COR-L47 (cell line): ENCODE data around the gene TNFRSF4.

Source experiments
- DNase-seq: peaks from one replicate; lab custom pipeline; 2025; lab: John Stamatoyannopoulos, UW

The TNFRSF4 gene

GRCh38 chr1:1217621-1218523 lies 3.9 kb upstream of the TNFRSF4 start:
- no peak for DNase-seq

- no peak for DNase-seq
These were observed 3.0 kb upstream of the TNFRSF4 start for GRCh38 chr1:1216770-1217620.

GRCh38 chr1:1215881-1216605 lies 2.1 kb upstream of the TNFRSF4 start:
- DNase-seq = no peak

GRCh38 chr1:1215080-1215676 lies 1.2 kb upstream of the TNFRSF4 start:
- DNase-seq = no peak

GRCh38 chr1:1212780-1213344 lies 1.1 kb downstream of the TNFRSF4 start:
- no peak for DNase-seq

GRCh38 chr1:1211541-1212441 lies 2.2 kb downstream of the TNFRSF4 start:
- no peak for DNase-seq

- DNase-seq = no peak
These were observed 3.0 kb downstream of the TNFRSF4 start for GRCh38 chr1:1210726-1211540.

- DNase-seq = no peak
These were observed 5.1 kb downstream of the TNFRSF4 start for GRCh38 chr1:1208713-1209433.

- no peak for DNase-seq
These were observed 6.4 kb downstream of the TNFRSF4 start for GRCh38 chr1:1207571-1207892.

GRCh38 chr1:1206966-1207531 lies 6.9 kb downstream of the TNFRSF4 start:
- no peak for DNase-seq

GRCh38 chr1:1206376-1206965 lies 7.5 kb downstream of the TNFRSF4 start, which contains the start of gene TNFRSF18:
Gene TNFRSF18 (minus strand): TSS chr1:1206592. CDS start chr1:1206571, 21 bp downstream.
- no peak for DNase-seq

GRCh38 chr1:1205769-1206375 lies 8.1 kb downstream of the TNFRSF4 start:
- DNase-seq = no peak

- no peak for DNase-seq
These were observed 8.8 kb downstream of the TNFRSF4 start for GRCh38 chr1:1204998-1205768.

- no peak for DNase-seq
These were observed 9.5 kb downstream of the TNFRSF4 start for GRCh38 chr1:1204425-1204920.

- DNase-seq = no peak
These were observed 10.2 kb downstream of the TNFRSF4 start for GRCh38 chr1:1203561-1204424.
